Activated T-cell treated with anti-CD3 and anti-CD28 coated beads, Interleukin-2, amount 50 U/mL, for 1 hour (primary cell): Measurements from ENCODE around the gene DLGAP4.
A peak's percentile ranks its signal among the peaks of the same experiment; 100 is the strongest.
"Not testable (repeated sequence)": the region's sequence is repeated elsewhere in the genome, so short reads cannot be mapped to it uniquely, and the experiment has no call there.

Experiments
- DNase-seq: peaks from one replicate; pipeline ENCODE4 v3.0.0-alpha.2; 2020

The DLGAP4 gene

DNA sequence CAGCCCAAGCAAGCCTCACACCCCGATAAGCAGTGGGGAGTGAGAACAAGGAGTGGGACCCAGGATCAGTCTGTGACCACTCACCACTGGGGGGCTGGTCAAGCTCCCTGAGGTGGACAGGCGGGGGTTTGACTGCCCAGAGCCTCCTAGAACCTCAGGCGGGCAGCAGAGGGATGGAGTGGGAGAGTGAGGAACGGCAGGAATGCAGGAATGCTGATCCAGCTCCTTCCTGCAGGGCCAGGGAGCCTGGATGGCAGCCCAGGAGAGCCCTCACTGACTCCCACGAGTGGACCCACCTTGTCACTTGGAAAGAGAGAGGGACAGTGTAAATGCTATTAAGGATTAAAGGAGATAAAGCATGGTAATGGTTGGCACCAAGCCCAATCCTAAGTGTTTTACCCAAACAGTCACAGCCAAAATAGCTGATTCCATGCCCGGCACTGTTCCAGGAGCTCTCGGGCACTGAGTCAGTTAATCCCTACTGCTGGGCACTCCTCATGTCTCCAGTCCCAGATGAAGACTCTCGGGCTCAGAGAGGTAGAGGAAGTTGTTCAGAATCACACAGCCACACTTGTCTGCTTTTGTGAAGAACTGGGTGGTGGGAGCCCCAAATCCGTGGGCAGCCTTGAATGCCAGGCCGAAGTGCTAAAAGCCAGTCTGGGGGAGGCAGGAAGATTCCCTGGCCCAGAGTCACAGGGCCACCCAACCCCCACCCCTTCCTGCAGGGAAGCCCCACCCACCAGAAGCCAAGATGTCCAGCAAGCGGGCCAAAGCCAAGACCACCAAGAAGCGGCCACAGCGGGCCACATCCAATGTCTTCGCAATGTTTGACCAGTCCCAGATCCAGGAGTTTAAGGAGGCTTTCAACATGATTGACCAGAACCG lies 238.2 kb downstream of the DLGAP4 start:
- DNase-seq, result no peak

DNA sequence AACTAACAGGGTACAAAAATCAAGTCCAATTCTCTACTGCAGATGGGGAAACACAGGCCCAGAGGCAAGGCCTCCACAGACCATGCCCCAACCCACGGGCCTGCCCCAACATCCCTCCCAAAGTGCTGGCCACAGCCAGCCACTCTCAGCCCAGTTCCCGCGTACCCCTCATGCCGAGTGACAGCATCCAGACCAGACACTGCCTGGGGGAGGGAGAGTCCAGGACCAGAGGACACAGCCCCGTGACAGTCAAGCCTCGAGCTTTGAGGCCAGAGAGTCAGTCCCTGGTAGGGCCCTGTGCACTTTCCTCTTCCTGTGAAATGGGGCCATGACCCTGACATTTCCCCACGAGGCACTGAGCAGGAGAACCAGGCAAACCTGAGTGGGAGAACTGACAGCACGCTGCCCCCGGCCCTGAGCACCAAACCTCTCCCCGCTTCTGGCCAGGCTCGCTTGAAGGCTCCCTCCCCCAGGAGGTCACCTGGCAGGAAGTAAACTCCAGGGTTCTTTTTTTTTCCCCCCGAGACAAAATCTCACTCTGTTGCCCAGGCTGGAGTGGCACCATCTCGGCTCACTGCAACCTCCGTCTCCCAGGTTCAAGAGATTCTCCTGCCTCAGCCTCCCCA lies 240.1 kb downstream of the DLGAP4 start:
- no peak for DNase-seq

DNA sequence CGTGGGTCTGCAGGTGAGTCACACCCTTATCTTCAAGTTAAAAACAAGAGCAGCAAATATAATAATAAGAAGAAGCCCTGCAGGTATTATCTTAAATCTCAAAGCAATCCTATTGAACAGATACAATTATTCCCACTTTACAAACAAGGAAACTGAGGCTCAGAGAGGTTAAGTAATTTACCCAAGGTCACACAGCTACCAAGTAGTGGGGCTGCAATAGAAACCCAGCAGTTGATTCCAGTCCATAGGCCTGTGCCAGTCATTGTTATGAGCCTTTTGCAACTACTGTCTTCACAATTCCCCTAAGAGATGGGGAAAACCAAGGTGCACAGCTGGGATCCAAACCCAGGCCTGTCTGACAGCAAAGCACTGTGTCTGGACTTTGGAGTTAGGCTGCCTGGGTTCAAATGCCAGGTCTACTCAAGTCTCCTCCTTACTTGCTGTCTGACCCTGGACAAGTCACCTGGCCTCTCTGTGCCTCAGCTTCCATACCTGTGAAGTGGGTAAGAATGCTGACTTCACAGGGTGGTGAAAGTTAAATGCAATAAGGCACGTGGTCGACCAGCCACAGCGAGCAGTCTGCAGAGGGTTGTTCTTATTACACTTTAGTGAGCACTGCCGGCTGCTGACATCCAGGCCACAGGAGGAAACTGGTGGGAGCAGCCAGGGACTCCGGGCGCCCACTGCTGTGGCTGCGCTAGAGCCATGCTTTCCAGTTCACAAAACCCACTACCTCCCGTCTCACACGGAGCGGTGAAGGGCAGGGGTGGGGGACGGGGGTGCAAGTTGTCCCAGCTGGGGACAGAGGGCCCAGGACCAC lies 241.3 kb downstream of the DLGAP4 start:
- no peak for DNase-seq

DNA sequence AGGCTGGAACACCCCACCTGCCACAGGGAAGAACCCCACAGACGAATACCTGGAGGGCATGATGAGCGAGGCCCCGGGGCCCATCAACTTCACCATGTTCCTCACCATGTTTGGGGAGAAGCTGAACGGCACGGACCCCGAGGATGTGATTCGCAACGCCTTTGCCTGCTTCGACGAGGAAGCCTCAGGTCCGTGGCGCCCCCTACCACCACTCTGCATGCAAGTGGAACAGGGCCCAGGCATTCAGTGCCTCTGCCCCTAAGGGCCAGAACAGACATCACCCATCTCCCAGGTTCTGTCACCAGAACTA lies 241.8 kb downstream of the DLGAP4 start:
- DNase-seq, result no peak

DNA sequence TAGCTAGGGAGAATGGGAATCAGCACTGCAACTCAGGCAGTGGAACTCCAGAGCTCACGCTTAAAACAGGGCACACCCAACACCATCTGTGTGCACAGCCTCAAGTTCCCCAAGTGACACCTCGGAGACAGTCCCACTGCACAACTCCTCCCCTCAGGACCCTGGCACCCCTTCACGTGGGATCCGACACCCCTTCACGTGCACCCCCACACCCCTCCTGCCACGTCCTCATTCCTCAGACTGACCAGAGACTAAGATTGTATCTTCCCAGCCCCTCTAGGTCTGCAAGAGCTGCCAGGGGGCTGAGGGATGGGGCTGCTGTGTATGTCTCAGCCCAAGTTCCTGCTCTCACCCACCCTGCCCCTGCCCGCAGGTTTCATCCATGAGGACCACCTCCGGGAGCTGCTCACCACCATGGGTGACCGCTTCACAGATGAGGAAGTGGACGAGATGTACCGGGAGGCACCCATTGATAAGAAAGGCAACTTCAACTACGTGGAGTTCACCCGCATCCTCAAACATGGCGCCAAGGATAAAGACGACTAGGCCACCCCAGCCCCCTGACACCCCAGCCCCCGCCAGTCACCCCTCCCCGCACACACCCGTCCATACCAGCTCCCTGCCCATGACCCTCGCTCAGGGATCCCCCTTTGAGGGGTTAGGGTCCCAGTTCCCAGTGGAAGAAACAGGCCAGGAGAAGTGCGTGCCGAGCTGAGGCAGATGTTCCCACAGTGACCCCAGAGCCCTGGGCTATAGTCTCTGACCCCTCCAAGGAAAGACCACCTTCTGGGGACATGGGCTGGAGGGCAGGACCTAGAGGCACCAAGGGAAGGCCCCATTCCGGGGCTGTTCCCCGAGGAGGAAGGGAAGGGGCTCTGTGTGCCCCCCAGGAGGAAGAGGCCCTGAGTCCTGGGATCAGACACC lies 242.8 kb downstream of the DLGAP4 start:
- DNase-seq, result no peak

DNA sequence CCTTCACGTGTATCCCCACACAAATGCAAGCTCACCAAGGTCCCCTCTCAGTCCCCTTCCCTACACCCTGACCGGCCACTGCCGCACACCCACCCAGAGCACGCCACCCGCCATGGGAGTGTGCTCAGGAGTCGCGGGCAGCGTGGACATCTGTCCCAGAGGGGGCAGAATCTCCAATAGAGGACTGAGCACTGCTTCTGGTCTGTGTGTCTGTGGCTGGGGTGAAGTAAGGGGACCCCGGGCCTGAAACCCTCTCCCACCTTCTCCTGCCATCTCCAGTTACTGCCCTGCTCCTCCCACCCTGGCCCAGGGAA lies 243.4 kb downstream of the DLGAP4 start:
- no peak for DNase-seq

DNA sequence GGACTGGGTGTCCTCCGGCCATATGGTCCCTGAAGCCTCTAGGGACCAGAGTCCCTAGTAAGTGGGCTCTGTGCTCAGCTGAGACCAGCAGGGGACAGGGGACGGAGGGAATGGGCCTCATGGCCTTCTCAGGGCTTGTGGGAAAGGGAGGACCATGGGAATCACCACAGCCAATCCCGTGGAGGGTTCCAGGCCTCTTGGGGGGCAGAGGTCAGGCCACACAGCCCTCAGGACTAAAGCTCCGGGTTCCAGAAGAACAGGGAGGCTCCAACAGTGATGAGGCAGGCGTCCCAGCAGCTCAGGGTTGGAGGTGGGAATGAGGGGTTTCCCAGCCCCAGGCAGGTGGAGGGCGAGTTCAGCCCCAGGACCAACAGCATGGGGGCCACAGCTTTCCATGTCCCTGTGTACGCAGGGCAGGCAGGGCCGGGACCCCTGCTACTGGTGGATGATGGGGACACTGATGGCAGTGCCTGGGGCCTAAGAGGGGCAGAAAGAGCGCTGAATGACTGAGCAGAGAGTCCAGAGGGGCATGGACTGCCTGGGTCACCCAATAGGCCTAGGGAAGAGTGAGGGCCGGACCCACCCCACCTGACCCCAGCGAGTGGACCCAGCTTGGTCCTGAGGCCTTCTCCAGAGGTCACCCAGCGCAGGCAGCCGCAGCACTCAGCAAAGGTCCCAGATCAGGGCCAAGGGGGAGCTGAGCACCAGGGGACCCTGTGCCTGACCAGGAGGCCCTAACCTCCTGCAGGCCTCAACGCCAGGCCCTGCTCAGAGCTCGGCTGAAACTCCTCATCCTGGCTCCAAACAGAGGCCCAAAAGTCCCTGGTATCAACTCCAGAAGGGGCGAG lies 244.0 kb downstream of the DLGAP4 start:
- DNase-seq, result no peak

DNA sequence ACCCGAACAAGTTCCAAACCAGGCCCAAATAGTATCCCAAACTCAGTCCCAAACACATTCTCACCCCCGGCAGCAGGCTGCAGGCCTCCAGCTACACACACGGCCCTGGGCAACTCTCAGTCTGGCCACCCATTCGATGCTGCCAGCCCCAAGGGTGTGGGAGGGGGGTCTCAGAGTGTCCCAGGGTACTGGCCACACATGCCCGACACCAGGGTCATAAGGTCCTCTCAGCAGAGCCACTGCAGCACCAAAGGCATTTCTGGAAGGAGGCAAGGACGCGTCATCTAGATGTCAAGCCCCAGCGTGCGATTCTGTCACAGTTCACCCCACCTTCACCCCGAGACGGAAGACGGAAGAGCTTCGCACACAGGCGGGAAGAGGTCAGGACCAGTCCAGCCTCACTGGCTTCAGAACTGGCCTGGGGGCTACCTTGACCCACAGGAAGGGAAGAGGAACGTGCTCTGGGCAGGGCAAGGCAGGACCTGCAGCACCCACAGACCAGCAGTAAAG lies 244.7 kb downstream of the DLGAP4 start:
- DNase-seq, result no peak

DNA sequence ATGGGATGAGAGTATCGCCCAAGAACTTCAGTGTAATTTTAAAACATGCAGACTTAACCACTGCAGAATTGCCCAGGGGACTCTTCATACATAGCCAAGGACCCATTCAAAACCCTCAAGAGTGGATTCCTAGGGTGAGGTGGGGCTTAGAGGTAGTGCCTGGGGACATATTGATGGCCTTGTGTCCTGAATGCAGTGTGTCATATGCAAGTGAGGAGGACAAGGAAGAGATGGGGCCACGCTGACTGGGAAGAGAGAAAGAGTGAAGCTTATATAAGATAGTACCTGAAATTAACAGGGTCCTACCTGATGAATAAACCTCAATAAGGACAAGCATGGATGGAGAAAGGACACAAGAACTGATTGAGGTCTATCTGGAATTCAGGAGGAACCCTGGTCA lies 249.1 kb downstream of the DLGAP4 start:
- DNase-seq, result no peak

DNA sequence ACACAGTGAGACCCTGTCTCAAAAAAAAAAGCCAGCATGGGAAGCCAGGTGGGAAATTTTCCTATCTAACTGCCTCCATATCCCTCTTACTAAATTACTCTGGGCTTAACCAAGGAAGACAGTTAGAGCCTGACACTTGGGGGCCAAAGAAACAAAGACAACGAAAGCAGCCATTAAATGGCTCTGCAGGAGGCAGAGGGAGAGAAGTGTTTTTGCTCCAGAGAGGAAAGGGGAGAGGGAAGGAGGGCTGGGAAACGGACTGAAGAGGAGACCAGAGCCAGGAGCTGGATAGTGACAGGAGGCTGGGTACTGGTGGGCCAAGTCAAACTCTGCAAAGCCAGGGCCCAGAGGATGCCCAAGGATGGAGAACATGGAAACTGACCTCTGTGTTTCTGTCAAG lies 256.6 kb downstream of the DLGAP4 start:
- no peak for DNase-seq

DNA sequence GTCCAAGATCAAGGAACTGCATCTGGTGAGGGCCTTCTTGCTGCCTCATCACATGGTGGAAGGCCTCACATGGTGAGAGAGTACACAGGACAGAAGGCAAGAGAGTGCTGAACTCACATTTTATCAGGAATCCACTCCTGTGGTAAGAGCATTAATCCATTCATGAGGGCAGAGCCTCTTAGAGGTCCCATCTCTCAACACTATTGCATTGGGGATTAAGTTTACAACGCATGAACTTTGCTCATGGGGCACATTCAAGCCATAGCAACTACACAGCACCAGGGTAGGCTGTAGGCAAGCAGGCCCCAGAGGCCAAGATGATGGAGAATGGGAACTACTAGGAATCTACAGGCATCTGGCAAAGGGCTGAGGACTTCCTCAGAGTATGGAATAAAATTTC lies 257.2 kb downstream of the DLGAP4 start:
- DNase-seq, result no peak

DNA sequence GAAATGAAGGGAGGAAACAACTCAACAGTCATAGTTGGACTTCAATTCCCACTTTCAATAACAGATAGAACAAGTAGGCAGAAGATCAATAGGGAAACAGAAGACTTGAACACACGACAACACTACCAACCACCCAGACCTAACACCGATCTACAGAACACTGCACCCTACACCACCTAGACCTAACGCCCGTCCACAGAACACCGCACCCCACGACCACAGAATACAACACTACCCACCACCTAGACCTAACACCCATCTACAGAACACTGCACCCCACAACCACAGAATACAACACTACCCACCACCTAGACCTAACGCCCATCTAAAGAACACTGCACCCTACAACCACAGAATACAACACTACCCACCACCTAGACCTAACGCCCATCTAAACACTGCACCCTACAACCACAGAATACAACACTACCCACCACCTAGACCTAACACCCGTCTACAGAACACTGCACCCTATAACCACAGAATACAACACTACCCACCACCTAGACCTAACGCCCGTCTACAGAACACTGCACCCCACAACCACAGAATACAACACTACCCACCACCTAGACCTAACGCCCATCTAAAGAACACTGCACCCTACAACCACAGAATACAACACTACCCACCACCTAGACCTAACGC lies 258.1 kb downstream of the DLGAP4 start:
- DNase-seq, result not testable (repeated sequence)

DNA sequence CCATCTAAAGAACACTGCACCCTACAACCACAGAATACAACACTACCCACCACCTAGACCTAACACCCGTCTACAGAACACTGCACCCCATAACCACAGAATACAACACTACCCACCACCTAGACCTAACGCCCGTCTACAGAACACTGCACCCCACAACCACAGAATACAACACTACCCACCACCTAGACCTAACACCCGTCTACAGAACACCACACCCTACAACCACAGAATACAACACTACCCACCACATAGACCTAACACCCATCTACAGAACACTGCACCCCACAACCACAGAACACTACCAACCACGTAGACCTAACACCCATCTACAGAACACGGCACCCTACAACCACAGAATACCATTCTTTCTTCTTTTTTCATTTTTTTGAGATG lies 258.6 kb downstream of the DLGAP4 start:
- DNase-seq, result not testable (repeated sequence)

DNA sequence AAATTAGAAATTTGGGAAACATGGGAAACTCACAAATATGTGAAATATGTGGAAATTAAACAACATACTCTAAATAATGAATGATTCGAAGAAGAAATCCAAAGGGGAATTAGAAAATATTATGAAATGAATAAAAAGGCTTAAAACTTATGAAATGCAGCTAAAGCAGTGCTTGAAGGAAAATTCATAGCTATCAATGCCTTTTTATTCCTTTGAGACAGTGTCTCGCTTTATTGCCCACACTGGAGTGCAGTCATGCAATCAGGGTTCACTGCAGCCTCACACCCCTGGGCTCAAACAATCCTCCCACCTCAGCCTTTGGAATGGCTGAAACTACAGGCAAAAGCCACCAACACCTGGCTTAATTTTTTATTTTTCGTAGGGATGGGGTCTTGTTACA lies 259.4 kb downstream of the DLGAP4 start:
- no peak for DNase-seq

DNA sequence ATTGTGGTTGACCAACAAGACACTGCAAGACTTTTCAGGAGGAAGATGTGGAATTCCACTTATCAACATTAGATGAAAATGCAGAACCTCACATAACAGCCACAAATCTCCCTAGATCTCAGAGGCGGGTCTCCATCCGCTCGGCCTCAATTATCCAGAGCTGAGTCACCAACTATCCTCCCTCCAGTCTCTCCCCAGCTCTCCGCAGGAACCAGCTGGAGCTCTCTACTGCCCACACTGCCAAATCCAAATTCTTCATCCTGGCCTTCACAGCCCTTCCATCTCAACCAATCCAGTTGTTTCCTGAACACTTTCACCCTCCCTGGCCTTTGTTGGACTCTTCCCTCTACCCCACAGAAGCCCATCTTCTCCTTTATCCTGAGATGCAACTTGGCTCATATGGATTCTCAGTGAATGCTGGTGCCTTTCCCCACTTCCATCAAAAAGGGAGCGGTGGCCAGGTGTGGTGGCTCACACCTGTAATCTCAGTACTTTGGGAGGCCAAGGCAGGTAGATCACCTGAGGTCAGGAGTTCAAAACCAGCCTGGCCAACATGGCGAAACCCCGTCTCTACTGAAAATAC lies 263.8 kb downstream of the DLGAP4 start:
- DNase-seq, result no peak

DNA sequence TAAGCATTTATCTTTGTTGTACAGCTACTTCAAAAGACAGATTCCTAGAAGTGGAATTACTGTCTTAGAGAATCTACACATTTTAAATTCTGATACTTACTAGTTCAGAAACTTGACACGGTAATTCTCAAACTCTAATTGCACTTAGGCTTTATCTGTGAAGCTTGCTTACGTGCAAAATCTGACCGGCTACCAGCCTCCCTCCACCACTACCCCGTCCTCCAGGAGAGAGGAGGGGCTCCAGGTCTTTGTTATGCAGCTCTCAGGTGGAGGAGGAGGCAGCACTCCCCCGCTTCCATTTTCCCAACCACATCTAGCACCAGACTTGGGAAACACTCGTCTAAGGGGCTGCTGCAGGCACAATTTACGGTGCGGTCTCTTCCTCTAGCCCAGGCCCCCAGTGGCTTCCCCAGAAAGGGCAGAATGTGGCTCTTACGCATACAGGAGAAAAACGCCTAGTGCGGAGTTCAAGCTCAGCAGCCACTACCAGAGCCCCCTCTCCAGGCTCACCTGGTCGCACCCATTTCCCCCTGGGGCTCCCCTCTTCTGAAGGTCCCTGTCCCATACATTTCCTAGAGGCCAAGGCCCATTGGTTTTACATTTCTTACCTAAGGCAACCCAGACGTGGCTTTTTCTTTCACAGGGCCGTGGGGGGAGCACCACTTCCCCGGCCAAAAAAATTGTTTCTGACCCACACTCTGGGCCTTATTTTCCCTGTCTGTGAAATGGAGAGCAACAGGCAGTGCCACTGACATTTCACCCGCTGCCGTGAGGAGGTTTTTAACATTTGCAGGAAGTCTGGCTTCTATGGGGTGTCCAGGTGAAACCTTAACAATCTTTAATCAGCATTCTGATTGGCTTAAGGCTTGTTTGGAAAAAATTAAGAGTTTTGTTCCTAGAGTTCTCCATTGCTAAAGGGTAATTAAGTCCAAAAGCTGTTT lies 265.7 kb downstream of the DLGAP4 start:
- no peak for DNase-seq

DNA sequence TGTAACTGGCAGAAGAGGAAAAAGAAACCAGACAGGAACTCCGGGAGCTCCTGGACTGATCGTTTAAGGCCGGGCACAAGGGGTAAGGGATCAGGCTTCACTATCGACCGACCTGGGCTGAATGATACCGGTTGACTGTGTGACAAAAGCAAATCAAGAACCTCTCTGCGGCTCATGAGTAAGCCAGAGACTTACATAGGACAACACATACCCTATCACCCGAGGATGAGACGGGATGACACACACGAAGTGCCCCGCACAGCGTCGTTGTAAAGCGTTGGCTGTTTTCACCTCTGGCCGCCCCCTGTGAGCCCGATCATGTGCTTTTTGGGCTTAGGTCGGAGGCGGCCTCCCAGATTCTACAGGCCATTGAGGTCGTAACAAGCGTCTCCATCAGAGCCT lies 266.6 kb downstream of the DLGAP4 start:
- no peak for DNase-seq

DNA sequence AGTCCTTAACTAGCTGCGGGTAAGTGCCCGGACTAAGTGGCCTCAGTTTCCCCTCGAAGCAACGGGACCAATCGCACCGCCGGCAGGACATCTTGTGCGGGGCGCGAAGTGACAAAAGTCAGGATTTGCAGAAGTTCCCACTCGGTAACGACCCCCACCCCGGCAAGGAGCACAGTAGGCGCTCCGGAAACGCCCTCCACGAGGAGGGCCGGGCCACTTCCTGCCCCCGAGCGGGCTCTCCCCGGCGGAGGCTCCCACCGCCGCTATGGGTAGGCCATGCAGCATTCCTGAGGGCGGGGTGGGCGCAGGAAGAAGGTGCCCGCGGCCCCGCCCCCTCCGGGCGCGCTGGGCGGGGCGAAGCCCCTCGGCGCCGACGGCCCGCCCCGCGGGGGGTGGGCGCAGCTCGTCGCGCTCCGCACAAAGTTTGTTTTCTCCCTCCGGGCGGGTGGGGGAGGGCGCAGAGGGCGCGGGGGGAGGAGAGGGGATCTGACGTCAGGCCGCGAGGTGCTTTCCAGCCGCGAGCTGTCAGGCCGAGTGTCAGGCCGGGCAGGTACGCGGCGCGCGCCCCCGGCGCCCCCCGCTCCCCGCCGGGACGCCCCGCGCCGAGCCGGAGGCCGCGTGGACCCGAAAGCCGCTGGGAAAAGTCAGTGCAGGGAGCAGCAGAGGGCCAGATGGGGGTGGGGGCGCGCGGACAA lies 267.1 kb downstream of the DLGAP4 start, which contains the start of gene TGIF2:
Gene TGIF2, plus strand, starts transcription at position 495 of the 695 bp plus-strand sequence. CDS start 5,178 bp downstream, outside the sequence.
- DNase-seq, result peak; percentile 94
